ENCODE results near the gene NUAK1. TPM values are rescaled to one million over a fixed set of nuclear protein-coding genes. Genes with fewer than 3 reads are reported as not detected.

The NUAK1 gene
- total and polyA plus RNA-seq, 2 experiments from 2014 or later: 5.4 to 16.9 TPM

- no peaks in the 10 kb centered on the region for H3K27me3 ChIP-seq (ENCODE audit: insufficient read depth)
- peaks cover 11% of the 10 kb centered on the region for H3K4me1 ChIP-seq (ENCODE audit: insufficient read depth)
- Mint-ChIP-seq H3K4me3 (no peak overlapping the region), H3K4me1 (peaks cover 17% of the 10 kb centered on the region), H3K36me3 (ENCODE audit: low read depth) (peaks cover 18% of the 10 kb centered on the region), H3K27ac (no peak overlapping the region), H3K9me3 (no peaks in the 10 kb centered on the region), H3K27me3 (ENCODE audit: insufficient read depth, low read depth, poor library complexity) (no peaks in the 10 kb centered on the region)
- peaks cover 24% of the 10 kb centered on the region for H3K79me2 ChIP-seq (replicated peaks; ENCODE audit: insufficient read depth)
- no peaks in the 10 kb centered on the region for H3F3A ChIP-seq (replicated peaks; ENCODE audit: low read depth)
- no peak for ATAC-seq
- H3K27ac ChIP-seq (ENCODE audit: low read depth): no peak overlapping the region
- H3K9me2 ChIP-seq (ENCODE audit: insufficient read depth): no peaks in the 10 kb centered on the region
- H3K36me3 ChIP-seq (ENCODE audit: insufficient read depth): peaks cover 7% of the 10 kb centered on the region; the same call in 1 of the 2 replicates
- no peak for DNase-seq (ENCODE audit: low spot score)
- H3K4me2 ChIP-seq: no peak overlapping the region
- no peak overlapping the region for H3K4me3 ChIP-seq
- H4K20me1 ChIP-seq (replicated peaks; ENCODE audit: insufficient read depth): peaks cover 6% of the 10 kb centered on the region; the same call in 1 of the 2 replicates
- H2AFZ ChIP-seq: no peak overlapping the region
- TF ChIP-seq EZH2phosphoT487 (IDR thresholded peaks at IDR 0.05; ENCODE audit: unreplicated experiment) (no peak), REST (IDR thresholded peaks at IDR 0.05; ENCODE audit: unreplicated experiment) (no peak), NANOG (IDR thresholded peaks at IDR 0.05; ENCODE audit: borderline replicate concordance) (no peak), ETS1 (IDR thresholded peaks at IDR 0.05) (no peak), JUNB (IDR thresholded peaks at IDR 0.05; ENCODE audit: unreplicated experiment) (no peak), ZNF331 (CRISPR knock-in tag; IDR thresholded peaks at IDR 0.05; ENCODE audit: low read depth) (no peak), POLR2AphosphoS5 (IDR thresholded peaks at IDR 0.05; ENCODE audit: low read depth) (no peak), EZH2 (IDR thresholded peaks at IDR 0.05; ENCODE audit: low read depth, unreplicated experiment) (no peak), CREB1 (CRISPR knock-in tag; IDR thresholded peaks at IDR 0.05; ENCODE audit: low read depth) (no peak), STAT1 (IDR thresholded peaks at IDR 0.05; ENCODE audit: unreplicated experiment) (no peak), ZNF114 (CRISPR knock-in tag; IDR thresholded peaks at IDR 0.05) (no peak)
- TF ChIP-seq, protein P1, sequence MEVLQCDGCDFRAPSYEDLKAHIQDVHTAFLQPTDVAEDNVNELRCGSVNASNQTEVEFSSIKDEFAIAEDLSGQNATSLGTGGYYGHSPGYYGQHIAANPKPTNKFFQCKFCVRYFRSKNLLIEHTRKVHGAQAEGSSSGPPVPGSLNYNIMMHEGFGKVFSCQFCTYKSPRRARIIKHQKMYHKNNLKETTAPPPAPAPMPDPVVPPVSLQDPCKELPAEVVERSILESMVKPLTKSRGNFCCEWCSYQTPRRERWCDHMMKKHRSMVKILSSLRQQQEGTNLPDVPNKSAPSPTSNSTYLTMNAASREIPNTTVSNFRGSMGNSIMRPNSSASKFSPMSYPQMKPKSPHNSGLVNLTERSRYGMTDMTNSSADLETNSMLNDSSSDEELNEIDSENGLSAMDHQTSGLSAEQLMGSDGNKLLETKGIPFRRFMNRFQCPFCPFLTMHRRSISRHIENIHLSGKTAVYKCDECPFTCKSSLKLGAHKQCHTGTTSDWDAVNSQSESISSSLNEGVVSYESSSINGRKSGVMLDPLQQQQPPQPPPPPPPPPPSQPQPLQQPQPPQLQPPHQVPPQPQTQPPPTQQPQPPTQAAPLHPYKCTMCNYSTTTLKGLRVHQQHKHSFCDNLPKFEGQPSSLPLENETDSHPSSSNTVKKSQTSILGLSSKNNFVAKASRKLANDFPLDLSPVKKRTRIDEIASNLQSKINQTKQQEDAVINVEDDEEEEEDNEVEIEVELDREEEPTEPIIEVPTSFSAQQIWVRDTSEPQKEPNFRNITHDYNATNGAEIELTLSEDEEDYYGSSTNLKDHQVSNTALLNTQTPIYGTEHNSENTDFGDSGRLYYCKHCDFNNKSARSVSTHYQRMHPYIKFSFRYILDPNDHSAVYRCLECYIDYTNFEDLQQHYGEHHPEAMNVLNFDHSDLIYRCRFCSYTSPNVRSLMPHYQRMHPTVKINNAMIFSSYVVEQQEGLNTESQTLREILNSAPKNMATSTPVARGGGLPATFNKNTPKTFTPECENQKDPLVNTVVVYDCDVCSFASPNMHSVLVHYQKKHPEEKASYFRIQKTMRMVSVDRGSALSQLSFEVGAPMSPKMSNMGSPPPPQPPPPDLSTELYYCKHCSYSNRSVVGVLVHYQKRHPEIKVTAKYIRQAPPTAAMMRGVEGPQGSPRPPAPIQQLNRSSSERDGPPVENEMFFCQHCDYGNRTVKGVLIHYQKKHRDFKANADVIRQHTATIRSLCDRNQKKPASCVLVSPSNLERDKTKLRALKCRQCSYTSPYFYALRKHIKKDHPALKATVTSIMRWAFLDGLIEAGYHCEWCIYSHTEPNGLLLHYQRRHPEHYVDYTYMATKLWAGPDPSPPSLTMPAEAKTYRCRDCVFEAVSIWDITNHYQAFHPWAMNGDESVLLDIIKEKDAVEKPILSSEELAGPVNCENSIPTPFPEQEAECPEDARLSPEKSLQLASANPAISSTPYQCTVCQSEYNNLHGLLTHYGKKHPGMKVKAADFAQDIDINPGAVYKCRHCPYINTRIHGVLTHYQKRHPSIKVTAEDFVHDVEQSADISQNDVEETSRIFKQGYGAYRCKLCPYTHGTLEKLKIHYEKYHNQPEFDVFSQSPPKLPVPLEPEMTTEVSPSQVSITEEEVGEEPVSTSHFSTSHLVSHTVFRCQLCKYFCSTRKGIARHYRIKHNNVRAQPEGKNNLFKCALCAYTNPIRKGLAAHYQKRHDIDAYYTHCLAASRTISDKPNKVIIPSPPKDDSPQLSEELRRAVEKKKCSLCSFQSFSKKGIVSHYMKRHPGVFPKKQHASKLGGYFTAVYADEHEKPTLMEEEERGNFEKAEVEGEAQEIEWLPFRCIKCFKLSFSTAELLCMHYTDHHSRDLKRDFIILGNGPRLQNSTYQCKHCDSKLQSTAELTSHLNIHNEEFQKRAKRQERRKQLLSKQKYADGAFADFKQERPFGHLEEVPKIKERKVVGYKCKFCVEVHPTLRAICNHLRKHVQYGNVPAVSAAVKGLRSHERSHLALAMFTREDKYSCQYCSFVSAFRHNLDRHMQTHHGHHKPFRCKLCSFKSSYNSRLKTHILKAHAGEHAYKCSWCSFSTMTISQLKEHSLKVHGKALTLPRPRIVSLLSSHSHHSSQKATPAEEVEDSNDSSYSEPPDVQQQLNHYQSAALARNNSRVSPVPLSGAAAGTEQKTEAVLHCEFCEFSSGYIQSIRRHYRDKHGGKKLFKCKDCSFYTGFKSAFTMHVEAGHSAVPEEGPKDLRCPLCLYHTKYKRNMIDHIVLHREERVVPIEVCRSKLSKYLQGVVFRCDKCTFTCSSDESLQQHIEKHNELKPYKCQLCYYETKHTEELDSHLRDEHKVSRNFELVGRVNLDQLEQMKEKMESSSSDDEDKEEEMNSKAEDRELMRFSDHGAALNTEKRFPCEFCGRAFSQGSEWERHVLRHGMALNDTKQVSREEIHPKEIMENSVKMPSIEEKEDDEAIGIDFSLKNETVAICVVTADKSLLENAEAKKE (CRISPR knock-in tag; IDR thresholded peaks at IDR 0.05): no peak
- TF ChIP-seq, protein P2, sequence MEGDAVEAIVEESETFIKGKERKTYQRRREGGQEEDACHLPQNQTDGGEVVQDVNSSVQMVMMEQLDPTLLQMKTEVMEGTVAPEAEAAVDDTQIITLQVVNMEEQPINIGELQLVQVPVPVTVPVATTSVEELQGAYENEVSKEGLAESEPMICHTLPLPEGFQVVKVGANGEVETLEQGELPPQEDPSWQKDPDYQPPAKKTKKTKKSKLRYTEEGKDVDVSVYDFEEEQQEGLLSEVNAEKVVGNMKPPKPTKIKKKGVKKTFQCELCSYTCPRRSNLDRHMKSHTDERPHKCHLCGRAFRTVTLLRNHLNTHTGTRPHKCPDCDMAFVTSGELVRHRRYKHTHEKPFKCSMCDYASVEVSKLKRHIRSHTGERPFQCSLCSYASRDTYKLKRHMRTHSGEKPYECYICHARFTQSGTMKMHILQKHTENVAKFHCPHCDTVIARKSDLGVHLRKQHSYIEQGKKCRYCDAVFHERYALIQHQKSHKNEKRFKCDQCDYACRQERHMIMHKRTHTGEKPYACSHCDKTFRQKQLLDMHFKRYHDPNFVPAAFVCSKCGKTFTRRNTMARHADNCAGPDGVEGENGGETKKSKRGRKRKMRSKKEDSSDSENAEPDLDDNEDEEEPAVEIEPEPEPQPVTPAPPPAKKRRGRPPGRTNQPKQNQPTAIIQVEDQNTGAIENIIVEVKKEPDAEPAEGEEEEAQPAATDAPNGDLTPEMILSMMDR (conservative IDR thresholded peaks at IDR 0.05; ENCODE audit: low read depth in 2 of 2): no peak
Measured at GRCh38 chr12:106086696-106087095, 52.1 kb downstream of the NUAK1 start.

Measured in GM23338 (cell line).